LNCAP (cell line): ENCODE data around the gene JPT2.

ENCODE experiments used
- TF ChIP-seq, protein P1 (sequence below): fragments of 450-650 bp; IDR thresholded peaks from 2 replicates; pipeline ENCODE4 v1.5.1; 2017; ENCODE audit warnings: mild to moderate bottlenecking

Gene JPT2

DNA sequence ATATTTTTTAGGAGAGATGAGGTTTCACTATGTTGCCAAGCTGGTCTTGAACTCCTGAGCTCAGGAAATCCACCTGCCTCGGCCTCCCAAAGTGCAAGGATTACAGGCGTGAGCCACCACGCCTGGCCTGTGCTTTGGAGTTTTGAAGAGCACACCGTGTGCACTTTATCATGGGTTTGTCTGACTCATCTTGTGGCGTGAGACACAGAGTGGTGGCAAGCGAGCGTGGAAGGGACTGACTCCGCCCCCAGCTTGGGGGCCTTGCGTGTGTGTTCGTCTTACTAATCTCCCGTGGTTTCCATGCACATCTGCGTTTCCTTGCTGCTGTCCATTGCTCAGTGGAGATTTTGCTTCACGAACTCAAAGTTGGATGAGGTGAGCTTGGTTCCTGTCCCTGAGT lies 43.0 kb upstream of the JPT2 start:
- TF ChIP-seq, protein P1, sequence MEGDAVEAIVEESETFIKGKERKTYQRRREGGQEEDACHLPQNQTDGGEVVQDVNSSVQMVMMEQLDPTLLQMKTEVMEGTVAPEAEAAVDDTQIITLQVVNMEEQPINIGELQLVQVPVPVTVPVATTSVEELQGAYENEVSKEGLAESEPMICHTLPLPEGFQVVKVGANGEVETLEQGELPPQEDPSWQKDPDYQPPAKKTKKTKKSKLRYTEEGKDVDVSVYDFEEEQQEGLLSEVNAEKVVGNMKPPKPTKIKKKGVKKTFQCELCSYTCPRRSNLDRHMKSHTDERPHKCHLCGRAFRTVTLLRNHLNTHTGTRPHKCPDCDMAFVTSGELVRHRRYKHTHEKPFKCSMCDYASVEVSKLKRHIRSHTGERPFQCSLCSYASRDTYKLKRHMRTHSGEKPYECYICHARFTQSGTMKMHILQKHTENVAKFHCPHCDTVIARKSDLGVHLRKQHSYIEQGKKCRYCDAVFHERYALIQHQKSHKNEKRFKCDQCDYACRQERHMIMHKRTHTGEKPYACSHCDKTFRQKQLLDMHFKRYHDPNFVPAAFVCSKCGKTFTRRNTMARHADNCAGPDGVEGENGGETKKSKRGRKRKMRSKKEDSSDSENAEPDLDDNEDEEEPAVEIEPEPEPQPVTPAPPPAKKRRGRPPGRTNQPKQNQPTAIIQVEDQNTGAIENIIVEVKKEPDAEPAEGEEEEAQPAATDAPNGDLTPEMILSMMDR, result no peak

DNA sequence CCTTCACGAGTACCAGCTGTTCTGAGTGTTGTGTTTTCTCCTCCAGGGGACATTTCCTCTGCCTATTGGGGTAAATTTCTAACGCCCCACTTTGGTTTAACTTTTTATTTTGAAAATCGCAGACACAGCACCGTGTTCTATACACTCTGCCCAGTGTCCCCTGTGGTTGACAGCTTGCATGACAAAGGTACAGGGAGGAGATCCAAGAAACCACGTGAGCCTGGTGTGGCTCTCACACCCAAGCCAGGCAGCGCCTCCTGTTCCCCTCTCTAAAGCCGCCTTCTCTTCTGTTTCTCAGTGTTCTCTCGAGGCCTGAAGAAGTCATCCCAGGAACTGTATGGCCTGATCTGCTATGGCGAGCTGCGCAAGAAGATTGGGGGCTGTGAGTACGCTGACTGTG lies 40.6 kb upstream of the JPT2 start:
- TF ChIP-seq, protein P1, result no peak

DNA sequence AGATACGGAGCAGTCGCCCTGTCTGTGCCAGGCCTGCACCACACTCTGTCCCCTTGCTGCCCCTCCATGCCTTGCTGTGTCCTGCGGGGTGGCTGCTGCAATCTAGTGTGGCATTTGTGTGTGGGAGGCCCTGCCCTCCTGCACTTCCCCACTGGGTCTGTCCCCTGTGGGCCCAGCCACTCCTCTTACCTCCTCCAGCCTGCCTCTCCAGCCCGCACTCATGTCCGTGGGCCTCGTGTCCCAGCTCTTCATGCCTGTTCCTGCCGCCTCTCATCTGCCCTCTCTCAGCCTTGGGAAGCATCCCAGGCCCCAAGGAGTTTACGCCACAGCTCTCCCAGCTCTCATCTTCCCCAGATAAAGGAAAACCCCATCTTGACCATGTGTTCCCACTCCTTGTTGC lies 39.3 kb upstream of the JPT2 start:
- TF ChIP-seq, protein P1, result no peak

DNA sequence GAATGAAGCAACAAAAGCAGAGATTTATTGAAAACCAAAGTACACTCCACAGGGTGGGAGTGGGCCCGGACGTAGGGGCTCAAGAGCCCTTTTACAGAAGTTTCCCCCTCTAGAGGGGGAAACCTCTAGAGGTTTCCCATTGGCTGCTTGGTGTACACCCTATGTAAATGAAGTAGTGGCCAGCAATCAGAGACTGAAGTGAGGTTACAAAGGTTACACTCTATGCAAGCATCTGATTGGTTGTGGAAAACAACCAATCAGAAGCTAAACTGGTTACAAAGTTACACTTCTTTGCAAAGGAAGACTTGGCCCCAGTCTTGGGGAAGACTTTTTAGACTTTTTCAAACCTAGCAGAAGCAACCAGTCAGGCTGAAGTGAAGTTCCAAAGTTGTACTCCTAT lies 38.8 kb upstream of the JPT2 start:
- TF ChIP-seq, protein P1, result no peak

DNA sequence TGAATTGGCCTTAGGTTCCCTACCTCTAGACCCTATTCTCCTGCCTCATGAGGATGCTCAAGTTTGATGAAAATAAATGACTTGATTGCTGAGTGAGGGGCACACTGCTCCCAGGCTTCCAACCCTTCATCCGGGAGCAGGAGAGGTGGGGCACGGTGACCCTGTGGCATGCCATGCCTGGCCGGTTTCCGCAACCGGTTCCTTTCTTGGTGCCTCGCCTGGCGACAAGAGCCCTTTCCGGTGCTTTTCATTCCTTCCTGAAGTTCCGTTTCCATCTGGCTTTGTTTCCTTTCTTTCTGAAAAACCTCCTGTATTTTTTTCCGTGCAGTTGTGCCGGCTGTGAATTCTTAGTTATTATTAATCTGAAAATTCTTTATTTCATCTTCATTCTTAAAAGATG lies 38.2 kb upstream of the JPT2 start:
- TF ChIP-seq, protein P1, result no peak

DNA sequence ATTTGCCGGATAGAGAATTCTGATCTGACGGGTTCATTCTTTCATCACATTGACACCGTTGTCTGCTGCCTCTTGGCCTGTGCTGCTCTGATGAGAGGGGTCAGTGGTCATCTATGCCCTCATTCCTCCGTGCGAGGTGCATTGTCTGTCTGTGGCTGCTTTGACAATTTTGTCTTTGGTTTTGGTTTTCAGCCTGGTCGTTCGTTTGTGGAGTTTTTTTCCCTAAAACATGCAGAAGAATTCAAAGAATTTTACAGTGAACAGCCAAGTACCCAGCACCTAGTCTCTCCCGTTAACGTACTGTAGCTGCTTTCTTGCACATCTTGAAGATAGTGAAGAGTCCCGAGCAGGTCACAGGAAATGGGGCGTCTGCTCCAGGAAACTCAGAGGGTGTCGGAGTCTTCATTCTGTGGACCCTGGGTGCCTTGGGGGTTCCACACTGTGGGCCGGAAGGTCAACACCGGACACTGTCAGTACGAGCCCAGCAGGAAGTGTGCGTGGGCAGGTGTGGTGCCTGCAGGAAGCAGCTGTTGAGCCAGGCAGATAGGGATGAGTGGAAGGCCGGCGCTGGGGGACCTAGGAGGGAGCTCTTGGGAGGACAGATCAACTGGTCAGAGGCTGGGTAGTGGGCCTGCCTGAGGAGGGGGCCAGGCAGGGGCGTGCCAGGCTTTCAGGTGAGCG lies 37.7 kb upstream of the JPT2 start:
- TF ChIP-seq, protein P1, result no peak

DNA sequence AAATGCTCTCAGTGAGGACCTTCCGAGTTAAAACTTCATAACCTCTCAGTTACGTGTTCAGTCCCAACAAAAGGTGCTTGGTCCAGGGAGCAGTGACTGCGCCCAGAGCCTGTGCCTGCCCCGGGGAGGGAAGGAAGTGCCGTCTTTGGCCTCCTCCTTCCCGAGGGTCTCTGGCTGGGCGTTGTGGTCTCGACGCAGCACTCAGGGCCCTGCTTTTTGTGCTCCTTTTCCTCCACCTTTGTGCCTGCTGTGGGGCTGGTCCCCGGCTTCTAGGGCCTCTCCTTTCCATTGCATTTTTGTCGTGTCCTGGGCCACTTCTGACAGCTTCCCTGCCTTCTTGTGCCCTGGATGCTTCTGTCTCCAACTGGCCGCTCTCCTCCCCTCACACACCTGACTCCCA lies 36.8 kb upstream of the JPT2 start:
- TF ChIP-seq, protein P1, result no peak

DNA sequence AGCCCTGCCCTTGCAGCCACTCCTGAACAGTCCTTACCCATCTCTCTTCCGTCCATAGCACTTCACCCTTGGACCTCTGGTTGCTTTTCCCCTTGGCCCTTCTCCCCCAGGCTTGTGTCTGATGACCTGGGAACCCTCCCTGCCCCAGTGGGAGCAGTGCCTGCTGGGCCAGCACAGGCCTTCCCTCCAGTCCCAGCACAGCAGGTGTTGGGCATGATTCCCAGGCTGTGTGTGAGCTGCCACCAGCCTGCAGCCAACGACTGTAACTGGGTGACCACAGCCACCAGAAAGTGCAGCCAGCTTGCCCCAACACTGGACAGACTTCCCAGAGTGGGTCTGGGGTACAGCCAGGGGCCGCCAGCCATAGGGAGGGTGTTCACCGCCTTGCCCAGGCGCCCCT lies 35.9 kb upstream of the JPT2 start:
- TF ChIP-seq, protein P1, result no peak
